A549 treated with Hydrocortisone at 1 μM for 4 hours (cell line): ENCODE measurements around the gene ALDOB. TPM values are rescaled to one million over a fixed set of nuclear protein-coding genes. Genes with fewer than 3 reads are reported as not detected.

Experiments
- total RNA-seq: library from RNA; stranded (reverse); fragments of 200-300 nt; extraction: Qiagen RNA extraction; gene quantifications from 5 replicates; pipeline ENCODE4 v1.2.3, GENCODE V29; 2022

The ALDOB gene
- total RNA-seq: not detected in 5 replicates

DNA sequence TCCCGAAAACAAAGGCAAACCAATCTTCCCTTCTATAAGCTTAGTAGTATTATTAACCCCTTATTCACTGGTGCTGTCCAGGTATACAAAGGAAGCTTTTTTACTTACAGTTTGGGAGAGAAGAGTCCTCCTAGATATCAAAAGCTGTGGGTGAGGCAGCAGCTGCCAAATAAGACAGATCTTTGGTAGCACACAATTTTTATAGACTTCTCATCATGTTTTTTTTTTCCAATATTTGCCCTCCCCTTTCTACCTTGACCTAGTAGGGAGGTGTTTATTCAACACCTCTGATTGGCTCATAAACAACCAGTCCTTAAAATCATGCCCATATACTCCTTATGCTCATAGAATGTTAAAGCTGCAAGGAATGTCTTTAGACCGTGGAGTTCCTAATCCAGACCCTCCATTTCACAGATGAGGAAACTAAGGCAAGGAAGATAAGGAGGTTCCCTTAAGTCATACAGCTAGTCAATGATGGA, at the start of gene ALDOB:
ALDOB (minus strand) TSS at position 174 of the 479 bp plus-strand sequence. CDS start 4,887 bp downstream, outside the sequence.

DNA sequence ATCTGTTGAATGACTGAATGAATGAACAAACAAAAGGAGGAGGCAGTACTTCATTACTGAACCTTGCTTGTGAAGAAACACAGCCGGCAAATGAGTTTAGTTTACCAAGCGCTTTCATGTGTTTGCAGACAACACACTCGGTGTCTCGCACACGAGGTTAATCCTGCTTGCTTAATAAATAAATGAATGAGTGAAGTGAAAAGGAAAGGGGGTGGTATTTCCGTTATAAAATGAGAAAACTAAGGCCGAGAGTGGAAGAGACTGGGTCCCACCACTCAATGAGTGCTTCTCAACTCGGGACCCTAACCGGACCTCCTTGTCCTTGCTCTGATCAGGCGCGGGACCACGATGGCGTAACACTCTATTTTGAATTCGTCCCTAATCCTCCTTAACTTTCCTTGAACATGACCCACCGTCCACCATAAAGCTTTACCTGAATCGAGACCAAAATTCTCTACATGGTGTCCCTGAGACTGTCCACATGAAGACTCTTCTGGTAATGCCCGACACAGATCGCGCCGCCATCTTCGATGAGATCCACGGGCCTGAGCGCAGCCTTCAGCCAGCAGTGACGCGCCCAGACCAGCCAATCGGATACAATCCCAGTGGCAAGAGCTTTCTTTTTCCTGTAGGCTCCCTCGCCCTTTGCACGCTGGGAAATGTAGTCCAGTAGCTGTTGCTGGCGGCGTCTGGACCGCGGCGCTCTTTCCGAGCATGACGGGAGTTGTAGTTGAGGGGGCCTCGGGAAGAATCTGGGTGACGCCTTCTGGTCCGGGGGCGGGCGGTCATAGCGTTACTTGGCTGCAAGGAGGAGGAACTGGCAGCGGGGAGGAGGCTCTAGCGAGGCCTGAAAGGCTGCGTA, 37.3 kb downstream of the ALDOB start, which contains the start of the genes MRPL50 and ZNF189:
MRPL50 (minus strand) TSS at position 551 of the 862 bp plus-strand sequence; CDS start at position 525, 26 bp downstream.
ZNF189 (plus strand) TSS at position 784 of the 862 bp plus-strand sequence. CDS start 306 bp downstream, outside the sequence.

DNA sequence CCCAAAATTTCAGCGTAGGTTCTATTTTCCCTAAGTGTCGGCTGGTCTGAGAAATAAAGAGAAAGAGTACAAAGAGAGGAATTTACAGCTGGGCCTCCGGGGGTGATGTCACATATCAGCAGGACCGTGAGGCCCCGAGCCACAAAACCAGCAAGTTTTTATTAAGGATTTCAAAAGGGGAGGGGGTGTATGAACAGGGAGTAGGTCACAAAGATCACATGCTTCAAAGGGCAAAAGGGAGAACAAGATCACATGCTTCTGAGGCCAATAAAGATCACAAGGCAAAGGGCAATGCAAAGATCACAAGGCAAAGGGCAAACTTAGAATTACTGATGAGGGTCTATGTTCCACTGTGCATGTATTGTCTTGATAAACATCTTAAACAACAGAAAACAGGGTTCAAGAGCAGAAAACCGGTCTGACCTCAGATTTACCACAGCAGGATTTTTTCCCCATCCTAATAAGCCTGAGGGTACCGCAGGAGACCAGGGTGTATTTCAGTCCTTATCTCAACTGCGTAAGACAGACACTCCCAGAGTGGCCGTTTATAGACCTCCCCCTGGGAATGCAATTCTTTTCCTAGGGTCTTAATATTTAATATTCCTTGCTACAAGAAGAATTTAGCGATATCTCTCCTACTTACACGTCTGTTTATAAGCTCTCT, 50.6 kb downstream of the ALDOB start, which contains the start of gene BAAT:
BAAT (minus strand) TSS at position 134 of the 664 bp plus-strand sequence. CDS start 13,602 bp downstream, outside the sequence.

Other genes with a start within 250 kb of the ALDOB start
- gene BAAT, start 50.8 kb downstream of the ALDOB start, total RNA-seq: 0.24 to 0.49 TPM (median 0.34 TPM) in 5 replicates
- gene MRPL50, start 37.2 kb downstream of the ALDOB start, total RNA-seq: 12.6 to 17.6 TPM (median 13.9 TPM) in 5 replicates
- gene ZNF189, start 36.9 kb downstream of the ALDOB start, total RNA-seq: 6.8 to 10.5 TPM (median 7.6 TPM) in 5 replicates
- gene RNF20, start 98.1 kb upstream of the ALDOB start, total RNA-seq: 19.2 to 29.2 TPM (median 20.2 TPM) in 5 replicates
- not detected in 5 replicates for gene PPP3R2, start 159.2 kb upstream of the ALDOB start, total RNA-seq